ENCODE measurements around the gene OLFML2A. TPM values are rescaled to one million over a fixed set of nuclear protein-coding genes. Genes with fewer than 3 reads are reported as not detected.
A peak's percentile ranks its signal among the peaks of the same experiment; 100 is the strongest.

OLFML2A gene
- total and polyA plus RNA-seq, 2 donors = 2.9 to 3.1 TPM

GRCh38 chr9:124799274-124800006 lies 22.5 kb downstream of the OLFML2A start:
- no peaks in the 10 kb centered on the region for H3K9me3 ChIP-seq (ENCODE audit: control insufficient read depth in 2 of 2, insufficient read depth in 1 of 2, low read length in 1 of 2)
- H3K36me3 ChIP-seq (ENCODE audit: control insufficient read depth in 2 of 2, insufficient read depth in 2 of 2, low read length in 1 of 2) = no peaks in the 10 kb centered on the region
- WGBS = 95% methylated on average over 13 of the region's 13 CpGs
- H3K27me3 ChIP-seq (ENCODE audit: control insufficient read depth in 2 of 2, insufficient read depth in 1 of 2, low read length in 1 of 2) = peaks cover 0 to 2% of the 10 kb centered on the region in 2 donors
- peaks cover 0 to 26% of the 10 kb centered on the region in 2 donors for H3K4me1 ChIP-seq (ENCODE audit: control insufficient read depth in 2 of 2, insufficient read depth in 2 of 2, low read length in 2 of 2)
- no peak for DNase-seq (ENCODE audit: low read depth in 6 of 9, low spot score in 9 of 9)
- H3K4me3 ChIP-seq (ENCODE audit: low read length in 2 of 2) = no peak overlapping the region
- H3K27ac ChIP-seq (ENCODE audit: low read depth in 1 of 2, low read length in 1 of 2) = no peak overlapping the region

- Histone ChIP-seq H3K4me3 (ENCODE audit: low read length in 2 of 2) (no peak overlapping the region), H3K27ac (ENCODE audit: low read depth in 1 of 2, low read length in 1 of 2) (peak overlapping the region in 1 of 2 donors; percentile 59), H3K9me3 (ENCODE audit: control insufficient read depth in 2 of 2, insufficient read depth in 1 of 2, low read length in 1 of 2) (no peaks in the 10 kb centered on the region), H3K27me3 (ENCODE audit: control insufficient read depth in 2 of 2, insufficient read depth in 1 of 2, low read length in 1 of 2) (peaks cover 0 to 2% of the 10 kb centered on the region in 2 donors), H3K36me3 (ENCODE audit: control insufficient read depth in 2 of 2, insufficient read depth in 2 of 2, low read length in 1 of 2) (no peaks in the 10 kb centered on the region), H3K4me1 (ENCODE audit: control insufficient read depth in 2 of 2, insufficient read depth in 2 of 2, low read length in 2 of 2) (peaks cover 0 to 26% of the 10 kb centered on the region in 2 donors)
- 56% methylated on average over 15 of the region's 15 CpGs for WGBS
- peak in 1 of 9 donors; percentile 25 for DNase-seq (ENCODE audit: low read depth in 6 of 9, low spot score in 9 of 9)
These were observed 23.6 kb downstream of the OLFML2A start for GRCh38 chr9:124800306-124801259.

GRCh38 chr9:124801356-124801755 lies 24.4 kb downstream of the OLFML2A start:
- H3K4me1 ChIP-seq (ENCODE audit: control insufficient read depth in 2 of 2, insufficient read depth in 2 of 2, low read length in 2 of 2) = peaks cover 0 to 22% of the 10 kb centered on the region in 2 donors
- H3K27ac ChIP-seq (ENCODE audit: low read depth in 1 of 2, low read length in 1 of 2) = no peak overlapping the region
- peaks cover 0 to 2% of the 10 kb centered on the region in 2 donors for H3K27me3 ChIP-seq (ENCODE audit: control insufficient read depth in 2 of 2, insufficient read depth in 1 of 2, low read length in 1 of 2)
- no peak overlapping the region for H3K4me3 ChIP-seq (ENCODE audit: low read length in 2 of 2)
- no peaks in the 10 kb centered on the region for H3K9me3 ChIP-seq (ENCODE audit: control insufficient read depth in 2 of 2, insufficient read depth in 1 of 2, low read length in 1 of 2)
- DNase-seq (ENCODE audit: low read depth in 6 of 9, low spot score in 9 of 9) = no peak
- 98% methylated on average over 6 of the region's 6 CpGs for WGBS
- H3K36me3 ChIP-seq (ENCODE audit: control insufficient read depth in 2 of 2, insufficient read depth in 2 of 2, low read length in 1 of 2) = no peaks in the 10 kb centered on the region

- peaks cover 0 to 2% of the 10 kb centered on the region in 2 donors for H3K27me3 ChIP-seq (ENCODE audit: control insufficient read depth in 2 of 2, insufficient read depth in 1 of 2, low read length in 1 of 2)
- no peak overlapping the region for H3K4me3 ChIP-seq (ENCODE audit: low read length in 2 of 2)
- no peaks in the 10 kb centered on the region for H3K36me3 ChIP-seq (ENCODE audit: control insufficient read depth in 2 of 2, insufficient read depth in 2 of 2, low read length in 1 of 2)
- H3K27ac ChIP-seq (ENCODE audit: low read depth in 1 of 2, low read length in 1 of 2) = no peak overlapping the region
- no peaks in the 10 kb centered on the region for H3K9me3 ChIP-seq (ENCODE audit: control insufficient read depth in 2 of 2, insufficient read depth in 1 of 2, low read length in 1 of 2)
- WGBS = 74% methylated on average over 3 of the region's 3 CpGs
- no peak for DNase-seq (ENCODE audit: low read depth in 6 of 9, low spot score in 9 of 9)
- peaks cover 0 to 19% of the 10 kb centered on the region in 2 donors for H3K4me1 ChIP-seq (ENCODE audit: control insufficient read depth in 2 of 2, insufficient read depth in 2 of 2, low read length in 2 of 2)
These were observed 25.5 kb downstream of the OLFML2A start for GRCh38 chr9:124802426-124802825.

- Histone ChIP-seq H3K36me3 (ENCODE audit: control insufficient read depth in 2 of 2, insufficient read depth in 2 of 2, low read length in 1 of 2) (no peaks in the 10 kb centered on the region), H3K9me3 (ENCODE audit: control insufficient read depth in 2 of 2, insufficient read depth in 1 of 2, low read length in 1 of 2) (no peaks in the 10 kb centered on the region), H3K27me3 (ENCODE audit: control insufficient read depth in 2 of 2, insufficient read depth in 1 of 2, low read length in 1 of 2) (no peaks in the 10 kb centered on the region), H3K4me1 (ENCODE audit: control insufficient read depth in 2 of 2, insufficient read depth in 2 of 2, low read length in 2 of 2) (peaks cover 0 to 15% of the 10 kb centered on the region in 2 donors), H3K27ac (ENCODE audit: low read depth in 1 of 2, low read length in 1 of 2) (no peak overlapping the region), H3K4me3 (ENCODE audit: low read length in 2 of 2) (no peak overlapping the region)
- no peak for DNase-seq (ENCODE audit: low read depth in 6 of 9, low spot score in 9 of 9)
- WGBS = 98% methylated on average over 8 of the region's 8 CpGs
These were observed 27.0 kb downstream of the OLFML2A start for GRCh38 chr9:124803911-124804310.

- DNase-seq (ENCODE audit: low read depth in 6 of 9, low spot score in 9 of 9) = no peak
- H3K4me3 ChIP-seq (ENCODE audit: low read length in 2 of 2) = no peak overlapping the region
- H3K4me1 ChIP-seq (ENCODE audit: control insufficient read depth in 2 of 2, insufficient read depth in 2 of 2, low read length in 2 of 2) = peaks cover 0 to 3% of the 10 kb centered on the region in 2 donors
- H3K27ac ChIP-seq (ENCODE audit: low read depth in 1 of 2, low read length in 1 of 2) = no peak overlapping the region
- no peaks in the 10 kb centered on the region for H3K9me3 ChIP-seq (ENCODE audit: control insufficient read depth in 2 of 2, insufficient read depth in 1 of 2, low read length in 1 of 2)
- no peaks in the 10 kb centered on the region for H3K27me3 ChIP-seq (ENCODE audit: control insufficient read depth in 2 of 2, insufficient read depth in 1 of 2, low read length in 1 of 2)
- H3K36me3 ChIP-seq (ENCODE audit: control insufficient read depth in 2 of 2, insufficient read depth in 2 of 2, low read length in 1 of 2) = no peaks in the 10 kb centered on the region
- 93% methylated on average over 4 of the region's 4 CpGs for WGBS
These were observed 28.3 kb downstream of the OLFML2A start for GRCh38 chr9:124805186-124805585.

- H3K27ac ChIP-seq (ENCODE audit: low read depth in 1 of 2, low read length in 1 of 2) = no peak overlapping the region
- no peaks in the 10 kb centered on the region for H3K27me3 ChIP-seq (ENCODE audit: control insufficient read depth in 2 of 2, insufficient read depth in 1 of 2, low read length in 1 of 2)
- no peak overlapping the region for H3K4me3 ChIP-seq (ENCODE audit: low read length in 2 of 2)
- no peaks in the 10 kb centered on the region for H3K9me3 ChIP-seq (ENCODE audit: control insufficient read depth in 2 of 2, insufficient read depth in 1 of 2, low read length in 1 of 2)
- no peak for DNase-seq (ENCODE audit: low read depth in 6 of 9, low spot score in 9 of 9)
- no peaks in the 10 kb centered on the region for H3K4me1 ChIP-seq (ENCODE audit: control insufficient read depth in 2 of 2, insufficient read depth in 2 of 2, low read length in 2 of 2)
- 96% methylated on average over 12 of the region's 12 CpGs for WGBS
- no peaks in the 10 kb centered on the region for H3K36me3 ChIP-seq (ENCODE audit: control insufficient read depth in 2 of 2, insufficient read depth in 2 of 2, low read length in 1 of 2)
These were observed 31.5 kb downstream of the OLFML2A start for GRCh38 chr9:124808246-124808956.

GRCh38 chr9:124809211-124809610 lies 32.3 kb downstream of the OLFML2A start:
- Histone ChIP-seq H3K9me3 (ENCODE audit: control insufficient read depth in 2 of 2, insufficient read depth in 1 of 2, low read length in 1 of 2) (no peaks in the 10 kb centered on the region), H3K4me1 (ENCODE audit: control insufficient read depth in 2 of 2, insufficient read depth in 2 of 2, low read length in 2 of 2) (no peaks in the 10 kb centered on the region), H3K4me3 (ENCODE audit: low read length in 2 of 2) (no peak overlapping the region)

More at GRCh38 chr9:124809211-124809610, 32.3 kb downstream of the OLFML2A start:
- 97% methylated on average over 6 of the region's 6 CpGs for WGBS
- no peaks in the 10 kb centered on the region for H3K27me3 ChIP-seq (ENCODE audit: control insufficient read depth in 2 of 2, insufficient read depth in 1 of 2, low read length in 1 of 2)
- no peak for DNase-seq (ENCODE audit: low read depth in 6 of 9, low spot score in 9 of 9)
- H3K36me3 ChIP-seq (ENCODE audit: control insufficient read depth in 2 of 2, insufficient read depth in 2 of 2, low read length in 1 of 2) = no peaks in the 10 kb centered on the region
- no peak overlapping the region for H3K27ac ChIP-seq (ENCODE audit: low read depth in 1 of 2, low read length in 1 of 2)
